Measurements from ENCODE around the gene ISYNA1.

The ISYNA1 gene

GRCh38 chr19:18460900-18461299 lies 23.0 kb upstream of the ISYNA1 start:
- H3K9me2 ChIP-seq (replicated peaks; ENCODE audit: low read depth, low read length), result no peaks in the 10 kb centered on the region
- TF ChIP-seq CTCF (conservative IDR thresholded peaks at IDR 0.05; ENCODE audit: low read length) (no peak), EZH2phosphoT487 (IDR thresholded peaks at IDR 0.05; ENCODE audit: borderline replicate concordance) (no peak)
- H3K9me3 ChIP-seq (ENCODE audit: insufficient read depth, low read depth, low read length), result no peaks in the 10 kb centered on the region
- H3K4me3 ChIP-seq (ENCODE audit: low read length, poor library complexity, severe bottlenecking), result no peak overlapping the region
- H3K36me3 ChIP-seq (ENCODE audit: insufficient read depth, low read length), result peaks cover 67% of the 10 kb centered on the region; the same call in 1 of the 2 replicates
- H3K79me2 ChIP-seq (ENCODE audit: insufficient read depth, low read length), result peaks cover 3% of the 10 kb centered on the region; the same call in 1 of the 2 replicates
- H3K9ac ChIP-seq (ENCODE audit: low read depth, low read length, poor library complexity, severe bottlenecking), result no peak overlapping the region
- no peaks in the 10 kb centered on the region for H3K27me3 ChIP-seq (ENCODE audit: insufficient read depth, low read length, poor library complexity, severe bottlenecking)
- no peaks in the 10 kb centered on the region for H4K20me1 ChIP-seq (ENCODE audit: insufficient read depth, low read length, poor library complexity, severe bottlenecking)
- no peaks in the 10 kb centered on the region for H3F3A ChIP-seq (ENCODE audit: low read depth)
- peaks cover 4% of the 10 kb centered on the region for H3K4me1 ChIP-seq (ENCODE audit: insufficient read depth, low read length, poor library complexity, severe bottlenecking)
- no peak overlapping the region for H2AFZ ChIP-seq (ENCODE audit: low read length)
- H3K4me2 ChIP-seq (ENCODE audit: low read depth, low read length, poor library complexity, severe bottlenecking), result no peak overlapping the region

GRCh38 chr19:18457483-18458331 lies 19.8 kb upstream of the ISYNA1 start:
- Histone ChIP-seq H3K9ac (ENCODE audit: low read depth, low read length, poor library complexity, severe bottlenecking) (no peak overlapping the region), H3K4me1 (ENCODE audit: insufficient read depth, low read length, poor library complexity, severe bottlenecking) (no peaks in the 10 kb centered on the region), H2AFZ (ENCODE audit: low read length) (no peak overlapping the region), H3K79me2 (ENCODE audit: insufficient read depth, low read length) (no peaks in the 10 kb centered on the region), H3K36me3 (ENCODE audit: insufficient read depth, low read length) (peaks cover 60% of the 10 kb centered on the region; the same call in 1 of the 2 replicates), H4K20me1 (ENCODE audit: insufficient read depth, low read length, poor library complexity, severe bottlenecking) (no peaks in the 10 kb centered on the region), H3K27me3 (ENCODE audit: insufficient read depth, low read length, poor library complexity, severe bottlenecking) (no peaks in the 10 kb centered on the region), H3K4me3 (ENCODE audit: low read length, poor library complexity, severe bottlenecking) (no peak overlapping the region), H3F3A (ENCODE audit: low read depth) (no peaks in the 10 kb centered on the region), H3K4me2 (ENCODE audit: low read depth, low read length, poor library complexity, severe bottlenecking) (no peak overlapping the region), H3K9me3 (ENCODE audit: insufficient read depth, low read depth, low read length) (no peaks in the 10 kb centered on the region), H3K9me2 (replicated peaks; ENCODE audit: low read depth, low read length) (no peaks in the 10 kb centered on the region)
- TF ChIP-seq EZH2phosphoT487 (IDR thresholded peaks at IDR 0.05; ENCODE audit: borderline replicate concordance), result no peak
- TF ChIP-seq CTCF (conservative IDR thresholded peaks at IDR 0.05; ENCODE audit: low read length), result no peak

DNA sequence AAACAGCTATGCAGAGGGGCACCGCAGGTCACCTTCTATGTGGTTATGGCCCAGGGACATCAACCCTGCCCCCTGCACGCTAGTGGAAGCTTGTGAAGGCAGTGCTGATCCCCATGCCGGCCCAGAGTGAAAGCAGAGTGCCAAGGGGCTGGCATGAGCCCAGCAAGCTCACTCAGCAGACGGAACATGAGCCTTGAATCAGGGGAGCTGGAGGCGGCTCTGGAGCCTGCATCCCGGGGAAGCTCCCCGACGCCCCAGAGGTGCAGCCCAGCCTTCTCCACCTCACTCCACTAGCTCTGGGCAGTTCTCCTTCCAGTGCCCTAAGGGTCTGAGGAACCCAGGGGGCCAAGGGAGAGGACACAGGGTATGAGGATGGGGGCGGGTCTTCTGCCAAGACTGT lies 19.0 kb upstream of the ISYNA1 start:
- H2AFZ ChIP-seq (ENCODE audit: low read length), result no peak overlapping the region
- H3K4me3 ChIP-seq (ENCODE audit: low read length, poor library complexity, severe bottlenecking), result no peak overlapping the region
- no peaks in the 10 kb centered on the region for H3K4me1 ChIP-seq (ENCODE audit: insufficient read depth, low read length, poor library complexity, severe bottlenecking)
- no peak for TF ChIP-seq EZH2phosphoT487 (IDR thresholded peaks at IDR 0.05; ENCODE audit: borderline replicate concordance)
- TF ChIP-seq CTCF (conservative IDR thresholded peaks at IDR 0.05; ENCODE audit: low read length), result no peak
- H3K27me3 ChIP-seq (ENCODE audit: insufficient read depth, low read length, poor library complexity, severe bottlenecking), result no peaks in the 10 kb centered on the region
- H4K20me1 ChIP-seq (ENCODE audit: insufficient read depth, low read length, poor library complexity, severe bottlenecking), result no peaks in the 10 kb centered on the region
- H3F3A ChIP-seq (ENCODE audit: low read depth), result no peaks in the 10 kb centered on the region
- H3K36me3 ChIP-seq (ENCODE audit: insufficient read depth, low read length), result peaks cover 55% of the 10 kb centered on the region; the same call in 1 of the 2 replicates
- no peaks in the 10 kb centered on the region for H3K9me2 ChIP-seq (replicated peaks; ENCODE audit: low read depth, low read length)
- no peak overlapping the region for H3K4me2 ChIP-seq (ENCODE audit: low read depth, low read length, poor library complexity, severe bottlenecking)
- H3K9me3 ChIP-seq (ENCODE audit: insufficient read depth, low read depth, low read length), result no peaks in the 10 kb centered on the region
- H3K9ac ChIP-seq (ENCODE audit: low read depth, low read length, poor library complexity, severe bottlenecking), result no peak overlapping the region
- no peaks in the 10 kb centered on the region for H3K79me2 ChIP-seq (ENCODE audit: insufficient read depth, low read length)

Data from Loucy (cell line).